K562 (cell line): ENCODE measurements around the gene DCTN5. TPM values are rescaled to one million over a fixed set of nuclear protein-coding genes. Genes with fewer than 3 reads are reported as not detected.

Experiments
- AFF1 ChIP-seq, 2 experiments: fragments of 450-650 bp; IDR thresholded peaks; 2 replicates each; pipeline ENCODE4 v1.6.1; 2018; ENCODE audit warnings: mild to moderate bottlenecking in 2 of 2, low read depth in 1 of 2; ENCODE audit not compliant: partially characterized antibody in 2 of 2
- CTCFL ChIP-seq: IDR thresholded peaks from 2 replicates; pipeline ENCODE4 v1.6.1; 2011; ENCODE audit warnings: borderline replicate concordance, low read depth, mild to moderate bottlenecking, moderate library complexity, low read length; ENCODE audit not compliant: insufficient read depth, poor library complexity, severe bottlenecking
- DPF2 ChIP-seq: fragments of 450-650 bp; IDR thresholded peaks from 2 replicates; pipeline ENCODE4 v1.6.1; 2016
- EP400 ChIP-seq: fragments of 450-650 bp; IDR thresholded peaks from 2 replicates; pipeline ENCODE4 v1.6.1; 2017; ENCODE audit warnings: antibody characterized with exemption, mild to moderate bottlenecking, moderate library complexity
- KAT7 ChIP-seq: sonication (generic); formaldehyde crosslinking; IDR thresholded peaks from 2 replicates; pipeline ENCODE4 v1.8.0; 2022; ENCODE audit warnings: missing genetic modification reagents, mild to moderate bottlenecking, borderline replicate concordance
- MTA1 ChIP-seq: fragments of 450-650 bp; IDR thresholded peaks from 2 replicates; pipeline ENCODE4 v1.6.1; 2017; ENCODE audit warnings: borderline replicate concordance
- MTF1 ChIP-seq: fragments of 250-450 bp; sonication (Bioruptor Pico); IDR thresholded peaks from 2 replicates; pipeline ENCODE4 v1.9.0; 2021; ENCODE audit warnings: moderate library complexity, mild to moderate bottlenecking, inconsistent platforms, borderline replicate concordance
- NFYB ChIP-seq: IDR thresholded peaks from 2 replicates; pipeline ENCODE4 v1.6.1; 2011; ENCODE audit warnings: mild to moderate bottlenecking, moderate library complexity; ENCODE audit not compliant: insufficient read length; ENCODE audit errors: extremely low read depth
- NR0B1 ChIP-seq: fragments of 450-650 bp; IDR thresholded peaks from one replicate; pipeline ENCODE4 v1.6.1; 2018; ENCODE audit warnings: mild to moderate bottlenecking, moderate library complexity; ENCODE audit not compliant: partially characterized antibody
- NR1H2 ChIP-seq: sonication (generic); formaldehyde crosslinking; IDR thresholded peaks from 2 replicates; pipeline ENCODE4 v1.4.0; 2020; ENCODE audit warnings: mild to moderate bottlenecking, missing genetic modification reagents
- PHB ChIP-seq: fragments of 250-450 bp; sonication (Bioruptor Pico); IDR thresholded peaks from 2 replicates; pipeline ENCODE4 v1.5.0; 2021
- POLR2A ChIP-seq: fragments of 450-650 bp; conservative IDR thresholded peaks from 2 replicates; pipeline ENCODE4 v1.6.1; 2016
- PRMT5 ChIP-seq: sonication (generic); formaldehyde crosslinking; IDR thresholded peaks from 2 replicates; pipeline ENCODE4 v1.5.0; 2020; ENCODE audit warnings: missing genetic modification reagents
- RBM15 ChIP-seq: fragments of 200-400 bp; formaldehyde crosslinking; IDR thresholded peaks from 2 replicates; pipeline ENCODE4 v1.6.1; 2018; ENCODE audit warnings: mild to moderate bottlenecking, low read length, moderate library complexity; ENCODE audit not compliant: insufficient read depth
- SMARCA4 ChIP-seq: fragments of 450-650 bp; IDR thresholded peaks from 2 replicates; pipeline ENCODE4 v1.6.1; 2016
- SOX6 ChIP-seq: fragments of 450-650 bp; IDR thresholded peaks from 2 replicates; pipeline ENCODE4 v1.6.1; 2014; ENCODE audit warnings: mild to moderate bottlenecking
- SP2 ChIP-seq: IDR thresholded peaks from 2 replicates; pipeline ENCODE4 v1.6.1; 2011; ENCODE audit warnings: mild to moderate bottlenecking, low read depth, low read length, moderate library complexity; ENCODE audit not compliant: poor library complexity, severe bottlenecking; ENCODE audit errors: extremely low read depth
- ZNF133 ChIP-seq: fragments of 250-450 bp; sonication (Bioruptor Pico); IDR thresholded peaks from 2 replicates; pipeline ENCODE4 v1.4.0; 2020; ENCODE audit warnings: mild to moderate bottlenecking
- ZNF24 ChIP-seq: fragments of 450-650 bp; IDR thresholded peaks from 2 replicates; pipeline ENCODE4 v1.6.1; 2016
- ZNF764 ChIP-seq: fragments of 250-450 bp; sonication (Bioruptor Pico); IDR thresholded peaks from 2 replicates; pipeline ENCODE4 v1.4.0; 2020; ENCODE audit warnings: low read depth, mild to moderate bottlenecking, moderate library complexity
- polyA plus RNA-seq, 8 experiments: library from polyadenylated mRNA; depleted of rRNA in 4 of 8; stranded (reverse) in 5 of 8; unstranded in 3 of 8; fragments of >200 nt; fragmentation: Nextera tagmentation in 2 of 8; fragmentation: Illumina TruSeq in 1 of 8; extraction: Ambion mirVana in 2 of 8; extraction: Trizol in 1 of 8; gene quantifications; 2 replicates each; pipeline versions ENCODE4 v1.2.1 to v1.2.3, GENCODE V29; 2011 to 2014; ENCODE audit warnings: inconsistent platforms in 1 of 8, missing spikeins in 1 of 8
- total RNA-seq, 7 experiments: library from RNA; depleted of rRNA in 6 of 7; stranded (reverse); fragments of >200 nt in 6 of 7; fragmentation: Illumina TruSeq in 2 of 7; extraction: Trizol in 2 of 7; gene quantifications; 2 replicates each; pipeline versions ENCODE4 v1.2.1 to v1.2.3, GENCODE V29; 2011 to 2021; ENCODE audit warnings: low replicate concordance in 1 of 7
- TF ChIP-seq, protein P1 (sequence below): sonication (generic); formaldehyde crosslinking; IDR thresholded peaks from 2 replicates; pipeline ENCODE4 v1.8.0; 2022; ENCODE audit warnings: missing genetic modification reagents, mild to moderate bottlenecking, borderline replicate concordance

The DCTN5 gene
- total and polyA plus RNA-seq, 9 of the 15 experiments (the other 6 are each of a cell fraction or from before 2014, with no cell fraction given), result 35.8 to 149 (median 75.9) TPM

GRCh38 chr16:23678430-23679273 lies 37.4 kb downstream of the DCTN5 start, which contains the start of gene PLK1 (continued):
- TF ChIP-seq AFF1 (IDR thresholded peaks at IDR 0.05; ENCODE audit: low read depth in 1 of 2, partially characterized antibody in 2 of 2) (peak in 1 of 2 experiments; percentile 86), NFYB (peak; percentile 36), PRMT5 (CRISPR knock-in tag) (no peak), KAT7 (CRISPR knock-in tag) (no peak; the same call in 1 of the 2 replicates), CTCFL (no peak), EP400 (peak; percentile 98), ZNF133 (CRISPR knock-in tag) (no peak), RBM15 (no peak), DPF2 (no peak), MTF1 (no peak), ZNF764 (no peak), POLR2A (peak; percentile 85), ZNF24 (no peak; the same call in 1 of the 2 replicates), NR0B1 (no peak), NR1H2 (CRISPR knock-in tag) (no peak; the same call in 1 of the 2 replicates), SP2 (no peak), SOX6 (no peak), MTA1 (no peak), SMARCA4 (no peak), PHB (CRISPR knock-in tag) (no peak)
- TF ChIP-seq, protein P1, sequence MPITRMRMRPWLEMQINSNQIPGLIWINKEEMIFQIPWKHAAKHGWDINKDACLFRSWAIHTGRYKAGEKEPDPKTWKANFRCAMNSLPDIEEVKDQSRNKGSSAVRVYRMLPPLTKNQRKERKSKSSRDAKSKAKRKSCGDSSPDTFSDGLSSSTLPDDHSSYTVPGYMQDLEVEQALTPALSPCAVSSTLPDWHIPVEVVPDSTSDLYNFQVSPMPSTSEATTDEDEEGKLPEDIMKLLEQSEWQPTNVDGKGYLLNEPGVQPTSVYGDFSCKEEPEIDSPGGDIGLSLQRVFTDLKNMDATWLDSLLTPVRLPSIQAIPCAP (CRISPR knock-in tag), result peak; percentile 55; the same call in 1 of the 2 replicates
